SK-N-SH (cell line): ENCODE results near the gene CCDC27. TPM values are rescaled to one million over a fixed set of nuclear protein-coding genes. Genes with fewer than 3 reads are reported as not detected.

ENCODE experiments used
- CTCF ChIA-PET: fragments of 300-600, 350-600 bp; formaldehyde crosslinking; extraction: SDS; loops from one replicate; lab custom pipeline; 2021; lab: Yijun Ruan, JAX
- POLR2A ChIA-PET: fragments of 350-600 bp; sonication (Branson Sonifier 250); formaldehyde crosslinking; extraction: SDS; loops from one replicate; lab custom pipeline; 2020; ENCODE audit warnings: antibody characterized with exemption, inconsistent platforms; lab: Yijun Ruan, JAX
- DNase-seq: peaks from one replicate; pipeline ENCODE4 v3.0.0; 2012
- H2AFZ ChIP-seq: fragments of 200-600 bp; sonication (generic); 2 replicates; pipeline ENCODE4 v1.8.1; 2016; ENCODE audit warnings: antibody characterized with exemption, mild to moderate bottlenecking, low read depth
- H3F3A ChIP-seq: fragments of 200-600 bp; sonication (generic); replicated peaks from 2 replicates; pipeline ENCODE3; 2016; ENCODE audit warnings: antibody characterized with exemption, mild to moderate bottlenecking; ENCODE audit not compliant: insufficient read depth
- H3K27ac ChIP-seq, 2 experiments: fragments of 200-500 bp in 1 of 2; fragments of 200-600 bp in 1 of 2; sonication (Bioruptor generic) in 1 of 2; sonication (generic), shearing (Covaris generic) in 1 of 2; 2 replicates each; pipeline versions ENCODE4 v1.5.1 to v1.6.1; 2014 to 2016; ENCODE audit warnings: low read depth in 2 of 2, inconsistent platforms in 1 of 2, low read length in 1 of 2, mild to moderate bottlenecking in 1 of 2, mixed read lengths in 1 of 2
- H3K27me3 ChIP-seq: fragments of 200-600 bp; sonication (generic), shearing (Covaris generic); 2 replicates; pipeline ENCODE4 v1.6.1; 2016; ENCODE audit warnings: mixed run types; ENCODE audit not compliant: insufficient read depth
- H3K36me3 ChIP-seq, 2 experiments: fragments of 200-500 bp in 1 of 2; fragments of 200-600 bp in 1 of 2; sonication (Bioruptor generic) in 1 of 2; sonication (generic) in 1 of 2; replicated peaks in 1 of 2; 2 replicates each; pipeline versions ENCODE3 to v1.5.1; 2014 to 2016; ENCODE audit warnings: low read length in 1 of 2, mild to moderate bottlenecking in 1 of 2; ENCODE audit not compliant: insufficient read depth in 2 of 2, control insufficient read depth in 1 of 2
- H3K4me1 ChIP-seq, 2 experiments: fragments of 200-500 bp in 1 of 2; fragments of 200-600 bp in 1 of 2; sonication (Bioruptor generic) in 1 of 2; sonication (generic), shearing (Covaris generic) in 1 of 2; 2 replicates each; pipeline versions ENCODE4 v1.5.1 to v1.6.1; 2014 to 2016; ENCODE audit warnings: low read depth in 1 of 2, low read length in 1 of 2, mixed run types in 1 of 2; ENCODE audit not compliant: insufficient read depth in 2 of 2, control insufficient read depth in 1 of 2
- H3K4me2 ChIP-seq: fragments of 200-600 bp; sonication (generic), shearing (Covaris generic); 2 replicates; pipeline ENCODE4 v1.6.1; 2017; ENCODE audit warnings: mixed run types
- H3K4me3 ChIP-seq, 2 experiments: fragments of 200-500 bp in 1 of 2; fragments of 200-600 bp in 1 of 2; sonication (Bioruptor generic) in 1 of 2; sonication (generic), shearing (Covaris generic) in 1 of 2; 2 replicates each; pipeline versions ENCODE4 v1.5.1 to v1.8.1; 2014 to 2016; ENCODE audit warnings: low read depth in 2 of 2, inconsistent platforms in 1 of 2, low read length in 1 of 2, mild to moderate bottlenecking in 1 of 2, mixed read lengths in 1 of 2, moderate library complexity in 1 of 2
- H3K79me2 ChIP-seq: fragments of 200-600 bp; sonication (generic); 2 replicates; pipeline ENCODE4 v1.8.1; 2017; ENCODE audit warnings: mild to moderate bottlenecking; ENCODE audit not compliant: insufficient read depth
- H3K9ac ChIP-seq: fragments of 200-600 bp; sonication (generic); 2 replicates; pipeline ENCODE4 v1.6.1; 2017; ENCODE audit warnings: mixed run types
- H3K9me2 ChIP-seq: fragments of 200-600 bp; sonication (generic); 2 replicates; pipeline ENCODE4 v1.6.1; 2017; ENCODE audit warnings: mixed run types
- H3K9me3 ChIP-seq: fragments of 200-600 bp; sonication (generic); 2 replicates; pipeline ENCODE4 v1.6.1; 2017; ENCODE audit warnings: mixed run types, mild to moderate bottlenecking, moderate library complexity
- H4K20me1 ChIP-seq: fragments of 200-600 bp; sonication (generic); 2 replicates; pipeline ENCODE4 v1.6.1; 2017; ENCODE audit warnings: mild to moderate bottlenecking, mixed run types; ENCODE audit not compliant: insufficient read depth
- CHD2 ChIP-seq: fragments of 150-350 bp; IDR thresholded peaks from 2 replicates; pipeline ENCODE4 v1.6.1; 2018; ENCODE audit warnings: low read length; ENCODE audit not compliant: partially characterized antibody
- ELF1 ChIP-seq: IDR thresholded peaks from 2 replicates; pipeline ENCODE4 v1.4.0; 2012
- FOXJ3 ChIP-seq: sonication (generic); formaldehyde crosslinking; IDR thresholded peaks from 2 replicates; pipeline ENCODE4 v1.5.1; 2020; ENCODE audit warnings: mild to moderate bottlenecking, missing genetic modification reagents
- FOXM1 ChIP-seq: IDR thresholded peaks from 2 replicates; pipeline ENCODE4 v1.4.0; 2012; ENCODE audit warnings: low read depth, mild to moderate bottlenecking
- GABPA ChIP-seq: IDR thresholded peaks from 2 replicates; pipeline ENCODE4 v1.4.0; 2012; ENCODE audit warnings: low read depth, mild to moderate bottlenecking
- MEF2A ChIP-seq: IDR thresholded peaks from 2 replicates; pipeline ENCODE4 v1.4.0; 2012; ENCODE audit warnings: low read depth, borderline replicate concordance
- MXI1 ChIP-seq: IDR thresholded peaks from 2 replicates; pipeline ENCODE4 v1.6.1; 2012; ENCODE audit warnings: mild to moderate bottlenecking, low read depth, low read length, improper control_type of control experiment
- NFIC ChIP-seq: IDR thresholded peaks from 2 replicates; pipeline ENCODE4 v1.4.0; 2012; ENCODE audit warnings: borderline replicate concordance
- NRF1 ChIP-seq: IDR thresholded peaks from 2 replicates; pipeline ENCODE4 v1.6.1; 2012; ENCODE audit warnings: low read depth, mild to moderate bottlenecking, low read length
- PBX3 ChIP-seq: IDR thresholded peaks from 2 replicates; pipeline ENCODE4; 2012
- POLR2AphosphoS5 ChIP-seq: IDR thresholded peaks from 2 replicates; pipeline ENCODE4 v1.6.1; 2012; ENCODE audit warnings: low read depth, low read length
- RXRA ChIP-seq: IDR thresholded peaks from 2 replicates; pipeline ENCODE4 v1.4.0; 2012; ENCODE audit warnings: low read depth, mild to moderate bottlenecking, borderline replicate concordance
- SIN3A ChIP-seq: IDR thresholded peaks from 2 replicates; pipeline ENCODE4 v1.6.1; 2012; ENCODE audit warnings: low read depth, mild to moderate bottlenecking, low read length, moderate library complexity, borderline replicate concordance
- TAF1 ChIP-seq: IDR thresholded peaks from 2 replicates; pipeline ENCODE4 v1.6.1; 2012; ENCODE audit warnings: low read depth, mild to moderate bottlenecking, low read length, moderate library complexity, borderline replicate concordance
- TEAD4 ChIP-seq: IDR thresholded peaks from 2 replicates; pipeline ENCODE4 v1.4.0; 2012; ENCODE audit warnings: mild to moderate bottlenecking, borderline replicate concordance; ENCODE audit not compliant: insufficient read depth
- ZBTB33 ChIP-seq: IDR thresholded peaks from 2 replicates; pipeline ENCODE4 v1.4.0; 2012; ENCODE audit warnings: low read depth, borderline replicate concordance
- WGBS: methylation state at CpG from one replicate; pipeline ENCODE4 v1.1.6; 2017; ENCODE audit warnings: low lambda C conversion rate; 5-methylcytosine and 5-hydroxymethylcytosine counted together
- polyA plus RNA-seq, 3 experiments: library from polyadenylated mRNA; depleted of rRNA; stranded (reverse); fragments of >200 nt; gene quantifications; 2 replicates each; pipeline ENCODE4 v1.2.3, GENCODE V29; 2012

CCDC27 gene
- polyA plus RNA-seq, 1 of the 3 experiments (the other 2 are of a cell fraction) = not detected

DNA sequence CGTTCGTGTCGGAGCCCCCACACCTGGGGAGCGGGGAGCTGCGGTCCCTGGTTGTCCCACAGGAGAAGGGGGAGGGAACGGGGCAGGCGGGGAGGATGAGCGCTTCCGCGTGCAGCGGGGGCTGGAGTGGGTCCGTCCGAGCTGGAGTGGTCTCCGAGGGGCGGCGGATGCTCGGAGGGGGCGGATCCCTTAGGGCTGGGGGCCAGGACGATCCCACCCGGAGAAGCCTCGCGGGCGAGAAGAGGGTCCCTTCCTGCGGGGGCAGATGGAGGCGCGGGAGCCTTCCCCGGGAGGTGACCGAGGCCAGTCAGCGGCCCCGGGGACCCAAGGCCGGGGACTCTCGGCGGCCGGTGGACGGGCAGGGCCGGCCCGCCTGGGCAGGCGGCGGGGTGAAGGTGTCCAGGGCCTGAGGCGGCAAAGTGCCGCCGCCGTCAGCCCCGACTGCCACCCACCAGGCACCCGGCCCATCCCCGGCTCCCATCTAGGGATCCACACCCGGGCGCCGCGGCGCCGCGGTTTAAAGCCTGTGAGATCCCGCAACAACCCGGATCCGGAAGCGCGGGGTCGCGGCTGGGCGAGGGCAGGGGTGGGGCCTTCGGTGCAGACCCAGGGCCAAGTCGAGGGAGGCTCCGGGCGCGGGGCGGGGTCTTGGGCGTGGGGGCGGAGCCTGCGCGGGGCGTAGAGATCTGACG lies 5.3 kb upstream of the CCDC27 start:
- peak; percentile 84 for TF ChIP-seq CHD2
- peak; percentile 86 for TF ChIP-seq GABPA
- TF ChIP-seq TEAD4 = no peak
- peak; percentile 70; the same call in 1 of the 2 replicates for TF ChIP-seq TAF1
- TF ChIP-seq MXI1 = peak; percentile 51; the same call in 1 of the 2 replicates
- TF ChIP-seq MEF2A = no peak
- TF ChIP-seq PBX3 = no peak
- peak; percentile 80 for TF ChIP-seq SIN3A
- peak; percentile 81; the same call in 1 of the 2 replicates for TF ChIP-seq ZBTB33
- TF ChIP-seq RXRA = no peak
- no peak for TF ChIP-seq FOXJ3 (CRISPR knock-in tag)
- no peak for TF ChIP-seq NFIC
- TF ChIP-seq ELF1 = 0 out of 2 replicates have a peak, but pooled peaks have one; percentile 18
- TF ChIP-seq FOXM1 = no peak
- TF ChIP-seq POLR2AphosphoS5 = peak; percentile 76
- 0 out of 2 replicates have a peak, but pooled peaks have one; percentile 50 for TF ChIP-seq NRF1
- Histone ChIP-seq H3K9me2 (no peaks in the 10 kb centered on the region), H3K79me2 (peaks cover 4% of the 10 kb centered on the region; the same call in 1 of the 2 replicates), H3K27ac (peak overlapping the region in 1 of 2 experiments; percentile 22; a peak in 1 of 4 replicates), H3K9me3 (no peaks in the 10 kb centered on the region), H3K9ac (peak overlapping the region; percentile 49; the same call in 1 of the 2 replicates), H3K27me3 (no peaks in the 10 kb centered on the region), H3F3A (peaks cover 10% of the 10 kb centered on the region), H3K4me1 (peaks cover 0 to 28% of the 10 kb centered on the region in 2 experiments; a peak in 1 of 4 replicates), H2AFZ (peak overlapping the region; percentile 87), H3K4me2 (peak overlapping the region; percentile 75), H4K20me1 (no peaks in the 10 kb centered on the region), H3K4me3 (peak overlapping the region; percentile 56 to 79), H3K36me3 (peaks cover 0 to 13% of the 10 kb centered on the region in 2 experiments)
- ChIA-PET POLR2A (no interaction called here), CTCF (interaction anchor here (1.0 to 1.5 kb wide), 4 partner anchors 19 to 23 kb away, joined by 3 to 7 read pairs (median 4); no protein-coding TSS in a partner anchor)
- WGBS = no CpG with 5 or more reads among the region's 73 CpGs
- peak; percentile 100 for DNase-seq
